LoVo (cell line): ENCODE data around the gene TPGS2.
A peak's percentile ranks its signal among the peaks of the same experiment; 100 is the strongest.
"Not testable (repeated sequence)": the region's sequence is repeated elsewhere in the genome, so short reads cannot be mapped to it uniquely, and the experiment has no call there.

ENCODE experiments used
- DNase-seq: peaks from one replicate; pipeline ENCODE4 v3.0.0-alpha.2; 2016; ENCODE audit warnings: low spot score

Gene TPGS2, protein sequence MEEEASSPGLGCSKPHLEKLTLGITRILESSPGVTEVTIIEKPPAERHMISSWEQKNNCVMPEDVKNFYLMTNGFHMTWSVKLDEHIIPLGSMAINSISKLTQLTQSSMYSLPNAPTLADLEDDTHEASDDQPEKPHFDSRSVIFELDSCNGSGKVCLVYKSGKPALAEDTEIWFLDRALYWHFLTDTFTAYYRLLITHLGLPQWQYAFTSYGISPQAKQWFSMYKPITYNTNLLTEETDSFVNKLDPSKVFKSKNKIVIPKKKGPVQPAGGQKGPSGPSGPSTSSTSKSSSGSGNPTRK

GRCh38 chr18:36828630-36829361, at the start of gene TPGS2, which contains the start of gene KIAA1328:
Gene TPGS2 (minus strand): TSS chr18:36829002. CDS start chr18:36828767, 235 bp downstream.
Gene KIAA1328 (plus strand): TSS chr18:36829127. CDS start chr18:36829139, 12 bp downstream.
- DNase-seq: peak; percentile 86

GRCh38 chr18:36873826-36874225, 45.0 kb upstream of the TPGS2 start:
- not testable (repeated sequence) for DNase-seq

- no peak for DNase-seq
Observed at GRCh38 chr18:36872329-36872728, 43.5 kb upstream of the TPGS2 start.

- DNase-seq: no peak
Observed at GRCh38 chr18:36871801-36872200, 43.0 kb upstream of the TPGS2 start.

- no peak for DNase-seq
Observed at GRCh38 chr18:36867056-36867455, 38.3 kb upstream of the TPGS2 start.

DNA sequence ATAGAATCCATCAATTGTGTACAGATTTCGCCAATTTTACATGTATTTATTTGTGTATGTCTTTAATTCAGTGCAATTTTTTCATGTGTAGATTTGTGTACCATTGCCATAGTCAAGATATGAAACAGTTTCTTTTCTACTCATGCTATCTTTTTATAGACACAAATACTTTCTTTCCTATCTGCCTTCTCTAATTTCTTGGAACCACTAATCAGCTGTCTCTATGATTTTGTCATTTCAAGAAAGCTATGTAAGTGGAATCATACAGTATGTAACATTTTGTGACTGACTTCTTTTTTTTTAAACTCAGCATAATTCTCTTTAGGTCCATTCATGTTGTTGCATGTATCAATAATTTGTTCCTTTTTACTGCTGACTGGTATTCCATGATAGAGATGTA, 33.4 kb upstream of the TPGS2 start:
- no peak for DNase-seq

- DNase-seq: no peak
Observed at GRCh38 chr18:36856815-36857214, 28.0 kb upstream of the TPGS2 start.

DNA sequence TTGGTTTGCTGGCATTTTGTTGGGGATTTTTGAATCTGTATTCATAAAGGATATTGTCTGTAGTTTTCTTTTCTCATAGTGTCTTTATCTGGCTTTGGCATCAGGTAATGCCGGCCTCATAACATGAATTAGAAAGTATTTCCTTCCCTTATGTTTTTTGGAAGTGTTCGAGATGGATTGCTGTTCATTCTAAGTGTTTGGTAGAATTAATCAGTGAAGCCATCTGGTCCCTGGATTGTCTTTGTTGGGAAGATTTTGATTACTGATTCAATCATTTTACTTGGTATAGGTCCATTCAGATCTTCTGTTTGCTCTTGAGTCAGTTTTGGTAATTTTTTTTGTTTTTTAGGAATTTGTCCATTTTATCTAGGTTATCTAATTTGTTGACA, 22.4 kb upstream of the TPGS2 start:
- DNase-seq: no peak

GRCh38 chr18:36850527-36851201, 21.9 kb upstream of the TPGS2 start:
- no peak for DNase-seq

DNA sequence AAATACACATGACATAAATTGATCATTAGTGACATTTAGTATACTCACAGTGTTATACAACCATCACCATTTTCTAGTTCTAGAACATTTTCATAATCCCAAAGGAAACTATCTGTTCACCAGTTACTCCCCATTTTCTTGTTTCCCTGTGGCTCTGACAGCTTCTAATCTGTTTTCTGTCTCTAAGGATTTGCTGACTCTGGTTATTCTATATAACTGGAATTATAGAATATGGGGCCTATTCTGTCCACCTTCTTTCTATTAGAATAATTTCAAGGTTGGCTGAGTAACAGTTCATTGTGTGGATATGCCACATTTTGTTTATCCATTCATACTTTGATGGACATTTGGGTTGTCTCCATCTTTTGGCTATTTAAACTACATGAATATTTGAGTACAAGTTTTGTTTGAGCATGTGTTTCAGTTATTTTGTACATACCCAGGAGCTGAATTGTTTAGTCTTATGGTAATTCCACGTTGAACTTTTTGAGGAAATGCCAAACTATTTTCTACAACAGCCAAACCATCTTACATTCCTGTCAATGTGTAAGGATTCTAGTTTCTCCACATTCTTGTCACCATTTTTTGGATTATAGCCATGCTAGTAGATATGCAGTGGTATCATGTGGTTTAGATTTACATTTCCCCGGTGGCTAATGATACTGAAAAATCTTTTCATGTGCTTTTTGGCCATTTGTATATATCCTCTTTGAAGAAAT, 20.6 kb upstream of the TPGS2 start:
- DNase-seq: no peak

DNA sequence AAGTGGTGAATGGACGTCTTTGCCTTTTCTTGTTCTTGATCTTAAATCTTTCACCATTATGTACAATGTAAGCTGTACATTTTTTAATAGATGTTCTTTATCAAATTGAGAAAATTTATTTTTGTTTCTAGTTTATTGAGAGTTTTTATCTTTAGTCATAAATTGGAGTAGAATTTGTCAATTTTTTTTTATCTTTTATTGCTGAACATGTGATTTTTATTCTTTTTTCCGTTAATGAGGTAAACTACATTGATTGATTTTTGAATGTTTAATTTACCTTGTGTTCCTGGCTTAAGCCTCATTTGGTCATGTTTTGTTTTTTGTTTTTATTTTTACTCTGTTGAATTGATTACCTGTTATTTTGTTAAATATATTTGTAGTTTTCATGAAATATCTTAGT, 19.8 kb upstream of the TPGS2 start:
- DNase-seq: no peak

DNA sequence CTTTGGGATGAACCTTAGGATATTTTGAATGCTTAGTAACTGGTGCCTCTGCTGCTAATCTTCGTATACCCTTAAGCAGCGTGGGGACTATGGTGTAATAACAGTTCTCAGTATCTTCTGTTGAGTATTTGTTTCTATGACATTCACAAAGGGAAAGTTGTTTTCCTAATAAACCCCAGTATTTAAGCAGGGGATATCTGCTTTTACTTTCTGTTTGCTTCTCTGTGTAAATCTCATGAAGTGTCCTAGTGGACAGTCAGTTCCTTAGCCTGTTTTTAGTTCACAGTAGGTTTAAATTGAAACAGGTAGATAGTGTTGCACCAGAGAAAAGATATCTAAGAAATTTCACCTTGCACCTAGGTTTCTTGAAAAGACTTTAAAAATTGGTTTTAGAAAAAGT, 15.0 kb upstream of the TPGS2 start:
- no peak for DNase-seq

DNA sequence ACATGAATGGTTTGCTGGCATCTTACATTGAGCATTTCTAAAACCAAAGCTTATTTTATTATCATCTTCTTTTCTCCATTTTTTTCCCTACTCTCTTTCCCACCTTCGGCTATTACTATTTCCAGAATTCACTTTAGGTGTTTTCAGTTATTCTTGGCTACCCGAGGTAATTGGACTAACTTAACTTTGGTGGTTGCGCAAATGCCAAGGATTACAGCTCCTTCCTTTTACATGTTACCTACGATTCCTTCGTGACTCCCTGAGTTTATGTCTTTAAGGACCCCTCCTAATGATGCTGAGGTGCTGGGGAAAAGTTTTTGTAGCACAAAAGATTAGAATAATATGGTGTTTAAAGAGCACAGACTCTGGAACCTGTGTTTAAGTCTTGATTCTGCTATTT, 14.4 kb upstream of the TPGS2 start:
- no peak for DNase-seq

DNA sequence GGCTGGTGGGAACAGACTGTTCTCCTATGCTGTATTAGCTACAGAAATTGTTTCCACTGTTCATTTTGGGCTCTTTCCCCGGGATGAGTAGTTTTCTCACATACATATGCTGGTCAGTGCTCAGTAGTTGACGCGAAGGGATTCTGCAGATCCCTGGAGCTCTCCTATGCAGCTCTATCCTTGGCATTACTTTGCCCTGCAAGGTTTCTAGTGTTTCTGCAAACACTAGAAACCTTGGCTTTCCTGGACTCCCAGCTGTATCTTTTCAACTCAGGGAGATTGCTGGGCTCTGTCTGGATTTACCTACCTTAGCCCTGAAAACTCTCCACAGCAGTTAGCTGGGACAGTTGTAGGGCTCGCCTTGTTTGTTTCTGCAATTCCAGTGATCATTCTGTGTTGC, 11.0 kb upstream of the TPGS2 start:
- no peak for DNase-seq

- DNase-seq: no peak
Observed at GRCh38 chr18:36835927-36836326, 7.1 kb upstream of the TPGS2 start.

- no peak for DNase-seq
Observed at GRCh38 chr18:36833120-36833519, 4.3 kb upstream of the TPGS2 start.

GRCh38 chr18:36831139-36831538, 2.3 kb upstream of the TPGS2 start:
- no peak for DNase-seq

GRCh38 chr18:36830158-36830495, 1.3 kb upstream of the TPGS2 start:
- DNase-seq: peak; percentile 3

DNA sequence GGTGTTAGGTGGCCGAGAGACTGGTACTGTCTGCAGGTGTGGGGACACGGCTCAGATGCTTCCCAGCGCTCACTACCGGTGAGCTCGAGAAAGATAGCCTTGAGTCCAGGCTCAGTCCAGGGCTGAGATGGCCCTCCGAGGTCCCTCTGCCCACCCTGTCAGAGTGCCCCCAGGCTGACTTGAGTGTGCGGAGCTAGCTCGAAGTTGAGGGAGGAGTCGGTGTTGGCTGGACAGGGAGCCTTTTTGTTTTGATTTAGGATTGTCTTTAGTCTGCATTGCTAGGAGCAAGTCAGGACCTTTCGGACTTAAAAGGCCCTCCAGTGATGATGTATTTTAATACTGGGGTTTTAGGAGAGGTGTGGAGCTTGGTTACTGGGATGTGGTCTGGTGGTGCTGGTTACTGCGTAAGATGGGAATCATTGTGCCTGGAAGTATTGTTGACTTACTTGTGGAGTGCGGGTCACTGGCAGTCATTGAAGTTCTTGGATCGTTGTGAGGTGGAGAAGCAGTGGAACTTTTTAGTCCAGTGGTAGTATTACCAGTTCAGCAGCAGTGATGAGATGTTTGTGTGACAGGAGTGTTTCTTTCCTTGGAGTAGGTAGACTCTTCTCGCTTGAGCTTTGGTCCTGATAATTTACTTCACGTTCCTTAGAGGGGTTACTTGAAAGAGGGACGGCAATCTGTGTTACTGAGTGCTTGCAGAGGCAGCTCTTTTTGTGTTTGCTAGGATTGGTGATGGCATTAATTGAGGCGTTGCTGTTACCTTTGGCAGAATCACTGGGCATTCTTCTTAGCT, 758 bp upstream of the TPGS2 start:
- DNase-seq: no peak

- DNase-seq: peak; percentile 25
Observed at GRCh38 chr18:36828157-36828629, 609 bp downstream of the TPGS2 start.

DNA sequence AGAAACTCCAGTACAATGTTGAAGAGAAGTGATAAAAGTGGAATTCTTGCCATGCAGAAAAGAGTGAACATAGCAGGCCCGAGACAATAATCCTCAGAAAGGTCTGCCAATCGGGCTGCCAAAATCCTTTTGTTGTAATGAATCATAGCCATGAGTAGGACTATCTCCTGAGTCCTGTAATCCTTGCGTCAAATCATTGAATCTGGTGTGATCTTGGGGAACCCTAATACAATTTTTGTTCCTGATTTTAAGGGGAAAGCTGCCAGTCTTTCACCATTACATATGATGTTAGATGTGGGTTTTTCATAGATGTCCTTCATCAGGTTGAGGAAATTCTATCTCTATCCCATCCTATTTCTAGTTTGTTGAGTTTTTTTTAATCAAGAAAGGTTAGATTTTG, 2.2 kb downstream of the TPGS2 start:
- DNase-seq: no peak

DNA sequence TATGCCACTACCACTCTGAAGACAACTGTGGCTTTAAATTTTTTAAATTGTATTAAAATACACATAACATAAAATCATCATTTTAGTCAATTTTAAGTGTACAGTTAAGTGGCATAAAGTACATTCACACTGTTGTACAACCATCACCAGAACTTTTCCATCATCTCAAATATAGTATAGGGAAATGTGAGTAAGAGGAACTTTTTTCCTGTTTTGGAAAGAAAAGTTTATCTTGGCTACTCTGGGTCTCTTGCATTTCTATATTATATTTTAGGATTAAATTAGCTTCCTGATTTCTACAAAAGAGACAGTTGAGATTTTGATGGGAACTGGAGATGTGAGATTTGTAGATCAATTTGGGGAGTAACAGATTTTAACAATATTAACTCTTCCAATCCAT, 3.3 kb downstream of the TPGS2 start:
- DNase-seq: no peak
